Naive thymus-derived CD4-positive, alpha-beta T cell (primary cell): ENCODE results near the gene RNASE4. TPM values are rescaled to one million over a fixed set of nuclear protein-coding genes. Genes with fewer than 3 reads are reported as not detected.
A peak's percentile ranks its signal among the peaks of the same experiment; 100 is the strongest.

ENCODE experiments used
- ATAC-seq: fragments of 150-1000 bp; cut with Tn5 transposase; 2 replicates; pipeline ENCODE4 v1.10.0; 2021; ENCODE audit warnings: mild to moderate bottlenecking, moderate library complexity
- CTCF ChIA-PET: fragments of 350-600 bp; sonication (Branson Sonifier 250); formaldehyde crosslinking; loops from one replicate; lab custom pipeline; 2021; ENCODE audit warnings: antibody characterized with exemption; lab: Charles Lee
- POLR2A ChIA-PET: fragments of 350-600 bp; sonication (Branson Sonifier 250); formaldehyde crosslinking; loops from one replicate; lab custom pipeline; 2021; ENCODE audit warnings: antibody characterized with exemption, inconsistent platforms; lab: Charles Lee
- DNase-seq, 9 donors: peaks; one replicate each; pipeline versions ENCODE4 v3.0.0 to v3.0.0-alpha.2; 2020 to 2022; ENCODE audit warnings: mixed read lengths in 1 of 9
- H3K27ac ChIP-seq: one replicate; pipeline ENCODE4 v1.7.0; 2013; ENCODE audit warnings: mild to moderate bottlenecking, low read depth, low read length, moderate library complexity
- H3K27me3 ChIP-seq, 2 donors: one replicate each; pipeline ENCODE4 v1.7.0; 2013; ENCODE audit warnings: low read length in 2 of 2, mild to moderate bottlenecking in 2 of 2, moderate library complexity in 2 of 2; ENCODE audit not compliant: control insufficient read depth in 2 of 2, insufficient read depth in 2 of 2
- H3K36me3 ChIP-seq, 3 experiments: 1 replicate in 2 of 3; 2 replicates in 1 of 3; pipeline ENCODE4 v1.7.0; 2013; ENCODE audit warnings: low read length in 3 of 3, mild to moderate bottlenecking in 3 of 3, moderate library complexity in 1 of 3; ENCODE audit not compliant: insufficient read depth in 3 of 3, control insufficient read depth in 2 of 3
- H3K4me1 ChIP-seq, 2 donors: one replicate each; pipeline ENCODE4 v1.7.0; 2013; ENCODE audit warnings: low read length in 2 of 2, mild to moderate bottlenecking in 2 of 2, moderate library complexity in 1 of 2; ENCODE audit not compliant: control insufficient read depth in 2 of 2, insufficient read depth in 2 of 2
- H3K4me3 ChIP-seq: 2 replicates; pipeline ENCODE4 v1.7.0; 2013; ENCODE audit warnings: mild to moderate bottlenecking, low read length
- H3K9me3 ChIP-seq, 3 experiments: 1 replicate in 2 of 3; 2 replicates in 1 of 3; pipeline ENCODE4 v1.7.0; 2013; ENCODE audit warnings: low read length in 3 of 3; ENCODE audit not compliant: control insufficient read depth in 2 of 3
- H3K27ac Mint-ChIP-seq, 9 donors: one replicate each; pipeline ENCODE4 v1.8.0; 2020 to 2022; ENCODE audit warnings: mixed read lengths in 9 of 9, mild to moderate bottlenecking in 8 of 9, moderate library complexity in 5 of 9, inconsistent platforms in 2 of 9
- H3K27me3 Mint-ChIP-seq, 5 donors: one replicate each; pipeline ENCODE4 v1.8.0; 2021 to 2022; ENCODE audit warnings: mixed read lengths in 5 of 5, mild to moderate bottlenecking in 1 of 5
- H3K36me3 Mint-ChIP-seq, 5 donors: one replicate each; pipeline ENCODE4 v1.8.0; 2020 to 2022; ENCODE audit warnings: mixed read lengths in 5 of 5, mild to moderate bottlenecking in 3 of 5, inconsistent platforms in 1 of 5
- H3K4me1 Mint-ChIP-seq, 7 donors: one replicate each; pipeline ENCODE4 v1.8.0; 2020 to 2022; ENCODE audit warnings: mixed read lengths in 7 of 7, mild to moderate bottlenecking in 3 of 7, inconsistent platforms in 1 of 7
- H3K4me3 Mint-ChIP-seq, 10 donors: one replicate each; pipeline ENCODE4 v1.8.0; 2020 to 2022; ENCODE audit warnings: mild to moderate bottlenecking in 10 of 10, mixed read lengths in 10 of 10, moderate library complexity in 6 of 10, inconsistent platforms in 2 of 10
- H3K9me3 Mint-ChIP-seq, 11 donors: one replicate each; pipeline ENCODE4 v1.8.0; 2020 to 2022; ENCODE audit warnings: mixed read lengths in 11 of 11, mild to moderate bottlenecking in 4 of 11, inconsistent platforms in 1 of 11, moderate library complexity in 1 of 11
- intact Hi-C, 2 donors: fragments of 100-400 bp; cut with micrococcal nuclease; formaldehyde crosslinking; loops; one replicate each; pipeline ENCODE4 v1.15.1; 2023
- polyA plus RNA-seq, 2 donors: library from polyadenylated mRNA; unstranded; fragments of 300-500 nt; fragmentation: Illumina TruSeq; gene quantifications; one replicate each; pipeline ENCODE4 v1.2.3, GENCODE V29; 2021
- total RNA-seq, 6 experiments: library from RNA in 5 of 6; stranded (reverse) in 5 of 6; gene quantifications; 1 replicate in 5 of 6; 2 replicates in 1 of 6; pipeline ENCODE4 v1.2.3 and lab custom pipeline; 2021 to 2026

RNASE4 gene
- total and polyA plus RNA-seq, 7 experiments from 2014 or later: 0.17 to 4.2 (median 0.47) TPM; not detected in 1

- POLR2A ChIA-PET: interaction anchor here (0.5 to 6.2 kb wide), 7 partner anchors 11 to 266 kb away, joined by 3 to 73 read pairs (median 18); partner anchors contain the start of gene TEP1
- peaks cover 0 to 6% (median 0%) of the 10 kb centered on the region in 5 donors for H3K27me3 Mint-ChIP-seq
- DNase-seq: no peak
- H3K36me3 ChIP-seq: peaks cover 0 to 6% (median 0%) of the 10 kb centered on the region in 3 experiments
- H3K9me3 ChIP-seq: no peaks in the 10 kb centered on the region
- peaks cover 10 to 35% (median 32%) of the 10 kb centered on the region in 7 donors for H3K4me1 Mint-ChIP-seq
- peak overlapping the region; percentile 98 for H3K4me3 ChIP-seq
- intact Hi-C loops: loop anchor here (5.0 kb wide), 5 partner anchors 292 to 587 kb away; partner anchors contain the start of genes HNRNPC (in 1 of the 2), METTL17 (in 1 of the 2) and TMEM253 (in 1 of the 2)
- H3K27ac ChIP-seq: no peak overlapping the region
- peaks cover 18 to 24% of the 10 kb centered on the region in 2 donors for H3K4me1 ChIP-seq
- H3K27me3 ChIP-seq: no peaks in the 10 kb centered on the region
- peaks cover 0 to 3% (median 0%) of the 10 kb centered on the region in 5 donors for H3K36me3 Mint-ChIP-seq
- no peak overlapping the region for H3K4me3 Mint-ChIP-seq
- peaks cover 0 to 9% (median 0%) of the 10 kb centered on the region in 11 donors for H3K9me3 Mint-ChIP-seq
- ATAC-seq: no peak
- peak overlapping the region in 1 of 9 donors; percentile 15 for H3K27ac Mint-ChIP-seq
- CTCF ChIA-PET: interaction anchor here (2.2 to 4.3 kb wide), 3 partner anchors 12 to 71 kb away, joined by 5 to 30 read pairs (median 19); no protein-coding TSS in a partner anchor
Measured at GRCh38 chr14:20680363-20680762, 4.0 kb upstream of the RNASE4 start.

- no peak for ATAC-seq
- intact Hi-C loops: loop anchor here (1.0 to 5.0 kb wide), 8 partner anchors 18 to 586 kb away; partner anchors contain the start of genes PARP2 (in 2 of the 2), HNRNPC (in 1 of the 2), METTL17 (in 1 of the 2) and TMEM253 (in 1 of the 2)
- peaks cover 0 to 3% (median 0%) of the 10 kb centered on the region in 5 donors for H3K36me3 Mint-ChIP-seq
- CTCF ChIA-PET: interaction anchor here (0.6 to 4.3 kb wide), 12 partner anchors 11 to 353 kb away, joined by 3 to 30 read pairs (median 8); partner anchors contain the start of gene PARP2
- H3K4me3 Mint-ChIP-seq: no peak overlapping the region
- POLR2A ChIA-PET: interaction anchor here (0.6 to 6.2 kb wide), 15 partner anchors 10 to 702 kb away, joined by 3 to 73 read pairs (median 15); partner anchors contain the start of genes APEX1, PARP2, PIP4P1 and TEP1
- Histone ChIP-seq H3K36me3 (peaks cover 0 to 6% (median 0%) of the 10 kb centered on the region in 3 experiments), H3K4me1 (peaks cover 18 to 24% of the 10 kb centered on the region in 2 donors), H3K27me3 (no peaks in the 10 kb centered on the region), H3K9me3 (no peaks in the 10 kb centered on the region), H3K4me3 (peak overlapping the region; percentile 98), H3K27ac (peak overlapping the region; percentile 91)
- peaks cover 10 to 35% (median 29%) of the 10 kb centered on the region in 7 donors for H3K4me1 Mint-ChIP-seq
- no peak overlapping the region for H3K27ac Mint-ChIP-seq
- no peak for DNase-seq
- H3K9me3 Mint-ChIP-seq: peaks cover 0 to 9% (median 0%) of the 10 kb centered on the region in 11 donors
- H3K27me3 Mint-ChIP-seq: peaks cover 0 to 6% (median 0%) of the 10 kb centered on the region in 5 donors
Measured at GRCh38 chr14:20680843-20681347, 3.5 kb upstream of the RNASE4 start.

GRCh38 chr14:20681348-20682126 is 2.8 kb upstream of the RNASE4 start:
- intact Hi-C loops: loop anchor here (1.0 to 5.0 kb wide), 17 partner anchors 18 to 795 kb away; partner anchors contain the start of genes APEX1 (in 2 of the 2), PARP2 (in 2 of the 2), CHD8 (in 1 of the 2) and HNRNPC (in 1 of the 2)
- Histone ChIP-seq H3K4me1 (peaks cover 18 to 24% of the 10 kb centered on the region in 2 donors), H3K4me3 (peak overlapping the region; percentile 98)

GRCh38 chr14:20682127-20682434 is 2.3 kb upstream of the RNASE4 start:
- DNase-seq (no peak), ATAC-seq (no peak)
- H3K36me3 ChIP-seq: peaks cover 0 to 6% (median 0%) of the 10 kb centered on the region in 3 experiments
- H3K27me3 Mint-ChIP-seq: no peaks in the 10 kb centered on the region
- H3K4me3 ChIP-seq: peak overlapping the region; percentile 98
- H3K4me1 Mint-ChIP-seq: peaks cover 14 to 35% (median 32%) of the 10 kb centered on the region in 7 donors
- peaks cover 0 to 3% (median 0%) of the 10 kb centered on the region in 5 donors for H3K36me3 Mint-ChIP-seq
- no peaks in the 10 kb centered on the region for H3K27me3 ChIP-seq
- ChIA-PET POLR2A (interaction anchor here (0.6 to 6.2 kb wide), 22 partner anchors 9 to 701 kb away, joined by 3 to 73 read pairs (median 4); partner anchors contain the start of genes APEX1, OSGEP, PARP2 and PIP4P1), CTCF (interaction anchor here (1.0 to 4.3 kb wide), 12 partner anchors 10 to 354 kb away, joined by 3 to 30 read pairs (median 8); partner anchors contain the start of genes APEX1, OSGEP and PARP2)
- H3K27ac Mint-ChIP-seq: no peak overlapping the region
- H3K9me3 ChIP-seq: no peaks in the 10 kb centered on the region
- H3K27ac ChIP-seq: peak overlapping the region; percentile 91
- peaks cover 0 to 9% (median 0%) of the 10 kb centered on the region in 11 donors for H3K9me3 Mint-ChIP-seq
- intact Hi-C loops: loop anchor here (1.0 to 5.0 kb wide), 14 partner anchors 213 to 795 kb away; partner anchors contain the start of genes APEX1 (in 2 of the 2), CHD8 (in 1 of the 2), HNRNPC (in 1 of the 2) and METTL17 (in 1 of the 2)
- peaks cover 18 to 24% of the 10 kb centered on the region in 2 donors for H3K4me1 ChIP-seq
- no peak overlapping the region for H3K4me3 Mint-ChIP-seq

More at GRCh38 chr14:20681348-20682126, 2.8 kb upstream of the RNASE4 start:
- peak overlapping the region; percentile 91 for H3K27ac ChIP-seq
- ChIA-PET CTCF (interaction anchor here (0.6 to 4.3 kb wide), 14 partner anchors 11 to 354 kb away, joined by 3 to 30 read pairs (median 7); partner anchors contain the start of genes APEX1, OSGEP and PARP2), POLR2A (interaction anchor here (0.6 to 6.2 kb wide), 25 partner anchors 9 to 701 kb away, joined by 3 to 73 read pairs (median 4); partner anchors contain the start of genes APEX1, OSGEP, PARP2 and PIP4P1)
- no peak overlapping the region for H3K27ac Mint-ChIP-seq
- peaks cover 0 to 2% (median 0%) of the 10 kb centered on the region in 5 donors for H3K27me3 Mint-ChIP-seq
- no peaks in the 10 kb centered on the region for H3K27me3 ChIP-seq
- peaks cover 0 to 3% (median 0%) of the 10 kb centered on the region in 5 donors for H3K36me3 Mint-ChIP-seq
- peak; percentile 47 for ATAC-seq
- peaks cover 0 to 6% (median 0%) of the 10 kb centered on the region in 3 experiments for H3K36me3 ChIP-seq
- DNase-seq: peak; percentile 62 to 93 (median 90)
- H3K9me3 ChIP-seq: no peaks in the 10 kb centered on the region
- no peak overlapping the region for H3K4me3 Mint-ChIP-seq
- peaks cover 14 to 35% (median 32%) of the 10 kb centered on the region in 7 donors for H3K4me1 Mint-ChIP-seq
- peaks cover 0 to 9% (median 0%) of the 10 kb centered on the region in 11 donors for H3K9me3 Mint-ChIP-seq

GRCh38 chr14:20682435-20683124 is 1.8 kb upstream of the RNASE4 start:
- H3K9me3 Mint-ChIP-seq: peaks cover 0 to 9% (median 0%) of the 10 kb centered on the region in 11 donors
- ChIA-PET CTCF (interaction anchor here (0.5 to 4.3 kb wide), 13 partner anchors 10 to 355 kb away, joined by 3 to 30 read pairs (median 7); partner anchors contain the start of genes APEX1, OSGEP and PARP2), POLR2A (interaction anchor here (0.5 to 6.2 kb wide), 28 partner anchors 8 to 355 kb away, joined by 3 to 73 read pairs (median 6); partner anchors contain the start of genes APEX1, CCNB1IP1, OSGEP and PARP2)
- peaks cover 0 to 3% (median 0%) of the 10 kb centered on the region in 5 donors for H3K36me3 Mint-ChIP-seq
- peaks cover 18 to 24% of the 10 kb centered on the region in 2 donors for H3K4me1 ChIP-seq
- H3K27me3 ChIP-seq: no peaks in the 10 kb centered on the region
- H3K4me1 Mint-ChIP-seq: peaks cover 14 to 35% (median 32%) of the 10 kb centered on the region in 7 donors
- H3K36me3 ChIP-seq: peaks cover 0 to 6% (median 0%) of the 10 kb centered on the region in 3 experiments
- H3K27me3 Mint-ChIP-seq: no peaks in the 10 kb centered on the region
- no peaks in the 10 kb centered on the region for H3K9me3 ChIP-seq
- DNase-seq: peak; percentile 63 to 83 (median 79)
- peak overlapping the region; percentile 98 for H3K4me3 ChIP-seq
- intact Hi-C loops: loop anchor here (1.0 to 5.0 kb wide), 17 partner anchors 9 to 794 kb away; partner anchors contain the start of genes APEX1 (in 2 of the 2), CHD8 (in 1 of the 2), HNRNPC (in 1 of the 2) and METTL17 (in 1 of the 2)
- peak; percentile 75 for ATAC-seq
- H3K27ac ChIP-seq: peak overlapping the region; percentile 91
- no peak overlapping the region for H3K27ac Mint-ChIP-seq
- H3K4me3 Mint-ChIP-seq: no peak overlapping the region
